ENCODE measurements around the gene JUND.

DNA sequence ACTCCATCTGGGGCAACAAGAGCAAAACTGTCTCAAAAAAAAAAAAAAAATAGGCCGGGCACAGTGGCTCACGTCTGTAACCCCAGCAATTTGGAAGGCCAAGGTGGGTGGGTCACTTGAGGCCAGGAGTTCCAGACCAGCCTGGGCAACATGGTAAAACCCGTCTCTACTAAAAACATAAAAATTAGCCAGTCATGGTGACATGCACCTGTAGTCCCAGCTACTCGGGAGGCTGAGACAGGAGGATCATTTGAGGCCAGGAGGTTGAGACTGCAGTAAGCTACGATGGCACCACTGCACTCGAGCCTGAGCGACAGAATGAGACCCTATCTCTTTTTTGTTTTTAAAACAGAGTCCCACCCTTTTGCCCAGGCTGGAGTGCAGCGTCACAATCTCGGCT, 11.1 kb downstream of the JUND start:
- TF ChIP-seq GABPA (IDR thresholded peaks at IDR 0.05; ENCODE audit: low read depth) = no peak
- TF ChIP-seq RXRA (IDR thresholded peaks at IDR 0.05; ENCODE audit: borderline replicate concordance, low read depth) = no peak
- no peak for TF ChIP-seq EP300 (IDR thresholded peaks at IDR 0.05; ENCODE audit: borderline replicate concordance in 1 of 2, low read depth in 1 of 2, low read length in 1 of 2)
- TF ChIP-seq, protein P1, sequence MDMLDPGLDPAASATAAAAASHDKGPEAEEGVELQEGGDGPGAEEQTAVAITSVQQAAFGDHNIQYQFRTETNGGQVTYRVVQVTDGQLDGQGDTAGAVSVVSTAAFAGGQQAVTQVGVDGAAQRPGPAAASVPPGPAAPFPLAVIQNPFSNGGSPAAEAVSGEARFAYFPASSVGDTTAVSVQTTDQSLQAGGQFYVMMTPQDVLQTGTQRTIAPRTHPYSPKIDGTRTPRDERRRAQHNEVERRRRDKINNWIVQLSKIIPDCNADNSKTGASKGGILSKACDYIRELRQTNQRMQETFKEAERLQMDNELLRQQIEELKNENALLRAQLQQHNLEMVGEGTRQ (IDR thresholded peaks at IDR 0.05; ENCODE audit: borderline replicate concordance, low read depth, low read length) = no peak
